ENCODE data around the gene UHMK1. TPM values are rescaled to one million over a fixed set of nuclear protein-coding genes. Genes with fewer than 3 reads are reported as not detected.

UHMK1 gene
- total RNA-seq, 1 donor: 51.4 TPM

GRCh38 chr1:162573136-162573535 is 75.5 kb downstream of the UHMK1 start:
- Histone ChIP-seq H3K9me3 (ENCODE audit: low read depth, low read length) (no peaks in the 10 kb centered on the region), H3K36me3 (ENCODE audit: insufficient read depth, low read length) (peaks cover 53% of the 10 kb centered on the region), H3K4me3 (ENCODE audit: insufficient read depth, low read length) (no peak overlapping the region), H2AFZ (ENCODE audit: low read length) (no peak overlapping the region), H3K27me3 (ENCODE audit: insufficient read depth, low read length) (no peaks in the 10 kb centered on the region), H3K4me2 (ENCODE audit: insufficient read depth, low read length) (no peak overlapping the region), H3K4me1 (ENCODE audit: insufficient read depth, low read length) (peaks cover 9% of the 10 kb centered on the region), H3K79me2 (ENCODE audit: insufficient read depth, low read length) (peaks cover 98% of the 10 kb centered on the region), H4K20me1 (ENCODE audit: insufficient read depth, low read length) (peaks cover 27% of the 10 kb centered on the region), H3K27ac (ENCODE audit: low read depth, low read length) (no peak overlapping the region)
- TF ChIP-seq CTCF (IDR thresholded peaks at IDR 0.05; ENCODE audit: extremely low read depth, low read depth, low read length): no peak
- DNase-seq (ENCODE audit: insufficient read length, low spot score, missing footprints): no peak

- TF ChIP-seq CTCF (IDR thresholded peaks at IDR 0.05; ENCODE audit: extremely low read depth, low read depth, low read length): no peak
- Histone ChIP-seq H3K4me2 (ENCODE audit: insufficient read depth, low read length) (no peak overlapping the region), H3K27me3 (ENCODE audit: insufficient read depth, low read length) (no peaks in the 10 kb centered on the region), H3K79me2 (ENCODE audit: insufficient read depth, low read length) (peaks cover 82% of the 10 kb centered on the region), H3K4me1 (ENCODE audit: insufficient read depth, low read length) (no peaks in the 10 kb centered on the region), H3K27ac (ENCODE audit: low read depth, low read length) (no peak overlapping the region), H4K20me1 (ENCODE audit: insufficient read depth, low read length) (peaks cover 9% of the 10 kb centered on the region), H3K9me3 (ENCODE audit: low read depth, low read length) (no peaks in the 10 kb centered on the region), H3K36me3 (ENCODE audit: insufficient read depth, low read length) (peaks cover 75% of the 10 kb centered on the region), H2AFZ (ENCODE audit: low read length) (no peak overlapping the region), H3K4me3 (ENCODE audit: insufficient read depth, low read length) (no peak overlapping the region)
- DNase-seq (ENCODE audit: insufficient read length, low spot score, missing footprints): no peak
Measured at GRCh38 chr1:162578071-162578700, 80.6 kb downstream of the UHMK1 start.

GRCh38 chr1:162578936-162579335 is 81.3 kb downstream of the UHMK1 start:
- Histone ChIP-seq H3K9me3 (ENCODE audit: low read depth, low read length) (no peaks in the 10 kb centered on the region), H3K4me2 (ENCODE audit: insufficient read depth, low read length) (no peak overlapping the region), H3K27ac (ENCODE audit: low read depth, low read length) (no peak overlapping the region), H3K36me3 (ENCODE audit: insufficient read depth, low read length) (peaks cover 81% of the 10 kb centered on the region), H4K20me1 (ENCODE audit: insufficient read depth, low read length) (peaks cover 7% of the 10 kb centered on the region), H3K4me1 (ENCODE audit: insufficient read depth, low read length) (no peaks in the 10 kb centered on the region), H3K4me3 (ENCODE audit: insufficient read depth, low read length) (no peak overlapping the region), H3K79me2 (ENCODE audit: insufficient read depth, low read length) (peaks cover 76% of the 10 kb centered on the region), H3K27me3 (ENCODE audit: insufficient read depth, low read length) (no peaks in the 10 kb centered on the region), H2AFZ (ENCODE audit: low read length) (no peak overlapping the region)
- TF ChIP-seq CTCF (IDR thresholded peaks at IDR 0.05; ENCODE audit: extremely low read depth, low read depth, low read length): no peak
- DNase-seq (ENCODE audit: insufficient read length, low spot score, missing footprints): no peak

Small RNAs within 50 kb of the gene (small RNA-seq; reads per million reads assigned to genes)
- not detected for gene UQCRBP2

Other genes with a start within 250 kb of the UHMK1 start
- gene SPATA46, start 121.0 kb upstream of the UHMK1 start, total RNA-seq: not detected in 2 replicates
- gene C1orf226, start 116.1 kb upstream of the UHMK1 start, total RNA-seq: under 0.01 and 0.29 TPM in 2 replicates
- not detected in 2 replicates for gene SH2D1B, start 85.7 kb upstream of the UHMK1 start, total RNA-seq
- 113 and 141 TPM in 2 replicates for gene UAP1, start 63.9 kb downstream of the UHMK1 start, total RNA-seq
- 363 and 384 TPM in 2 replicates for gene DDR2, start 134.6 kb downstream of the UHMK1 start, total RNA-seq

All from osteoblast (primary cell).